Transverse colon (tissue), 4 donors: ENCODE data around the gene ZC3H12C. TPM values are rescaled to one million over a fixed set of nuclear protein-coding genes. Genes with fewer than 3 reads are reported as not detected.

Experiments used
- DNase-seq: peaks from one replicate; pipeline ENCODE4 v3.0.0-alpha.2; 2019
- H3K27ac ChIP-seq, 4 donors: fragments of 200-600 bp; sonication (generic); 2 replicates each; pipeline ENCODE4 v1.5.1; 2016 to 2018; ENCODE audit warnings: inconsistent platforms in 4 of 4
- H3K27me3 ChIP-seq: fragments of 200-600 bp; sonication (generic); 2 replicates; pipeline ENCODE4 v1.5.1; 2017; ENCODE audit warnings: inconsistent platforms
- H3K36me3 ChIP-seq, 4 donors: fragments of 200-600 bp; sonication (generic); 2 replicates each; pipeline ENCODE4 v1.5.1; 2017 to 2019; ENCODE audit warnings: inconsistent platforms in 4 of 4
- H3K4me1 ChIP-seq, 4 donors: fragments of 200-600 bp; sonication (generic); 2 replicates each; pipeline ENCODE4 v1.5.1; 2017 to 2020; ENCODE audit warnings: inconsistent platforms in 4 of 4
- H3K4me3 ChIP-seq, 4 donors: fragments of 200-600 bp; sonication (generic); 1 replicate in 1 of 4; 2 replicates in 3 of 4; pipeline versions ENCODE4 v1.5.1 to v1.6.1; 2017 to 2019; ENCODE audit warnings: inconsistent platforms in 4 of 4
- H3K9me3 ChIP-seq, 2 donors: fragments of 200-600 bp; sonication (generic); 2 replicates each; pipeline ENCODE4 v1.5.1; 2017 to 2019; ENCODE audit warnings: inconsistent platforms in 2 of 2
- CTCF ChIP-seq, 5 experiments: fragments of 200-600 bp in 3 of 5; fragments of 450-650 bp in 2 of 5; sonication (generic) in 3 of 5; IDR thresholded peaks; 1 replicate in 2 of 5; 2 replicates in 3 of 5; pipeline ENCODE4 v1.5.1; 2016 to 2017; ENCODE audit warnings: antibody characterized with exemption in 5 of 5, inconsistent platforms in 3 of 5, mild to moderate bottlenecking in 2 of 5, moderate library complexity in 1 of 5
- EP300 ChIP-seq: sonication (generic); formaldehyde crosslinking; IDR thresholded peaks from one replicate; pipeline ENCODE4 v1.6.1; 2017; ENCODE audit warnings: antibody characterized with exemption, low read depth
- POLR2A ChIP-seq: fragments of 450-650 bp; IDR thresholded peaks from one replicate; pipeline ENCODE4 v1.6.1; 2016; ENCODE audit warnings: antibody characterized with exemption, mild to moderate bottlenecking, moderate library complexity
- POLR2AphosphoS5 ChIP-seq, 3 donors: sonication (generic); formaldehyde crosslinking; IDR thresholded peaks; one replicate each; pipeline ENCODE4 v1.6.1; 2016; ENCODE audit warnings: antibody characterized with exemption in 3 of 3
- WGBS, 2 donors: methylation state at CpG; one replicate each; pipeline ENCODE4 v1.1.5; 2018; ENCODE audit warnings: low coverage in 1 of 2; 5-methylcytosine and 5-hydroxymethylcytosine counted together
- in situ Hi-C, 4 donors: fragments of 200-750 bp; cut with MboI; loops; one replicate each; pipeline versions ENCODE4 v1.15.0 to v1.15.1; 2017; ENCODE audit warnings: low sequenced_read_pairs in 3 of 4, low pct_ligation_motif_present in 1 of 4, low pct_unique_long_range_greater_than_20kb in 1 of 4
- intact Hi-C: fragments of 100-400 bp; cut with DNase I; formaldehyde crosslinking; loops from one replicate; pipeline ENCODE4 v1.15.1; 2023; ENCODE audit warnings: low total_unique reads
- total RNA-seq, 4 donors: library from RNA; depleted of rRNA; stranded (reverse); fragments of >200 nt; gene quantifications; one replicate each; pipeline ENCODE4 v1.1.0, GENCODE V29; 2016

The ZC3H12C gene
- total RNA-seq, 4 donors from 2014 or later, result 6.4 to 21.2 (median 14.4) TPM

DNA sequence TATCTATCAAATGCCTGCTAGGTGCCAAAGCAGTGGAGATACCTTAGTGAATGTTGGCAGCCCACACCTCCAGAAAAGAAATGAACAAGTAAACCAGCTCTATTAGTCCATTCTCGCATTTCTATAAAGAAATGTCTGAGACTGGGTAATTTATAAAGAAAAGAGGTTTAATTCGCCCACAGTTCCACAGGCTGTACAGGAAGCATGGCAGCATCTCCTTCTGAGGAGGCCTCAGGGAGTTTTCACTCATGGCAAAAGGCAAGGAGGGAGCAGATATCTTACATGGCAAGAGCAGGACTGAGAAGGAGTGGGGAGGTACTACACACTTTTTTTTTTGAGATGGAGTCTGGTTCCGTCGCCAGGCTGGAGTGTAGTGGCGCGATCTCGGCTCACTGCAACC is 18.7 kb upstream of the ZC3H12C start:
- Histone ChIP-seq H3K36me3 (no peaks in the 10 kb centered on the region), H3K9me3 (peaks cover 0 to 4% of the 10 kb centered on the region in 2 donors), H3K27me3 (no peaks in the 10 kb centered on the region), H3K4me3 (no peak overlapping the region), H3K27ac (no peak overlapping the region), H3K4me1 (peaks cover 4 to 36% (median 19%) of the 10 kb centered on the region in 4 donors)
- in situ Hi-C loops (no loop called here), intact Hi-C loops (no loop called here)
- DNase-seq, result no peak
- TF ChIP-seq POLR2AphosphoS5 (IDR thresholded peaks at IDR 0.05), result no peak
- TF ChIP-seq EP300, result no peak
- TF ChIP-seq POLR2A, result no peak
- no peak for TF ChIP-seq CTCF (IDR thresholded peaks at IDR 0.05)
- 83 to 92% methylated on average over 4 to 7 of the region's 7 CpGs for WGBS, 2 donors

GRCh38 chr11:110075105-110075846 is 17.9 kb upstream of the ZC3H12C start:
- in situ Hi-C loops, result no loop called here
- Histone ChIP-seq H3K27ac (peak overlapping the region; percentile 61 to 77 (median 70)), H3K27me3 (no peaks in the 10 kb centered on the region), H3K9me3 (peaks cover 0 to 4% of the 10 kb centered on the region in 2 donors), H3K36me3 (no peaks in the 10 kb centered on the region), H3K4me1 (peaks cover 4 to 29% (median 19%) of the 10 kb centered on the region in 4 donors), H3K4me3 (no peak overlapping the region)
- no peak for DNase-seq
- intact Hi-C loops, result no loop called here
- TF ChIP-seq POLR2AphosphoS5 (IDR thresholded peaks at IDR 0.05) (no peak), EP300 (no peak), CTCF (IDR thresholded peaks at IDR 0.05) (no peak), POLR2A (no peak)
- WGBS, 2 donors, result 48 to 73% methylated on average over 4 to 12 of the region's 12 CpGs

GRCh38 chr11:110075847-110076208 is 17.4 kb upstream of the ZC3H12C start:
- Histone ChIP-seq H3K27ac (peak overlapping the region; percentile 61 to 77 (median 70)), H3K9me3 (peaks cover 0 to 4% of the 10 kb centered on the region in 2 donors), H3K4me3 (no peak overlapping the region), H3K36me3 (no peaks in the 10 kb centered on the region), H3K4me1 (peaks cover 4 to 29% (median 19%) of the 10 kb centered on the region in 4 donors), H3K27me3 (no peaks in the 10 kb centered on the region)
- intact Hi-C loops (no loop called here), in situ Hi-C loops (no loop called here)
- DNase-seq, result no peak
- 47 to 63% methylated on average over 2 to 4 of the region's 4 CpGs for WGBS, 2 donors
- TF ChIP-seq EP300, result no peak

GRCh38 chr11:110076371-110076965 is 16.7 kb upstream of the ZC3H12C start:
- Histone ChIP-seq H3K9me3 (peaks cover 0 to 4% of the 10 kb centered on the region in 2 donors), H3K4me1 (peaks cover 4 to 29% (median 19%) of the 10 kb centered on the region in 4 donors), H3K27ac (peak overlapping the region; percentile 61 to 77 (median 70)), H3K36me3 (no peaks in the 10 kb centered on the region), H3K27me3 (no peaks in the 10 kb centered on the region), H3K4me3 (no peak overlapping the region)
- peak; percentile 68 for DNase-seq
- in situ Hi-C loops, result no loop called here
- intact Hi-C loops, result no loop called here
- peak in 1 of 3 donors; percentile 25 for TF ChIP-seq POLR2AphosphoS5 (IDR thresholded peaks at IDR 0.05)
- TF ChIP-seq EP300, result no peak
- WGBS, 2 donors, result 13 to 37% methylated on average over 2 to 7 of the region's 7 CpGs

- no peaks in the 10 kb centered on the region for H3K27me3 ChIP-seq
- H3K9me3 ChIP-seq, result peaks cover 0 to 4% of the 10 kb centered on the region in 2 donors
- no peak overlapping the region for H3K4me3 ChIP-seq
- H3K36me3 ChIP-seq, result no peaks in the 10 kb centered on the region
- peak overlapping the region; percentile 61 to 77 (median 70) for H3K27ac ChIP-seq
- H3K4me1 ChIP-seq, result peaks cover 4 to 29% (median 19%) of the 10 kb centered on the region in 4 donors
- in situ Hi-C loops, result no loop called here
- intact Hi-C loops, result no loop called here
- 47 to 50% methylated on average over 1 of the region's 1 CpG for WGBS, 2 donors
- TF ChIP-seq EP300, result no peak
- TF ChIP-seq POLR2AphosphoS5 (IDR thresholded peaks at IDR 0.05), result no peak
- no peak for TF ChIP-seq POLR2A
- no peak for TF ChIP-seq CTCF (IDR thresholded peaks at IDR 0.05)
- DNase-seq, result no peak
These were observed 15.8 kb upstream of the ZC3H12C start for GRCh38 chr11:110077346-110077745.
